CD4-positive, alpha-beta T cell treated with Interleukin-10 for 1 hour (primary cell): ENCODE results near the gene F12.

Experiments used
- DNase-seq: peaks from one replicate; pipeline ENCODE4 v3.0.0-alpha.2; 2020

Gene F12

GRCh38 chr5:177446200-177447065, 37.1 kb upstream of the F12 start, which contains the start of gene PRR7:
TSS of gene PRR7 (plus strand) at chr5:177446814. CDS start at chr5:177455068, 8,254 bp downstream.
- DNase-seq = peak; percentile 81

- peak; percentile 26 for DNase-seq
Observed at GRCh38 chr5:177445917-177446199, 36.5 kb upstream of the F12 start.

- peak; percentile 54 for DNase-seq
Observed at GRCh38 chr5:177445052-177445916, 35.9 kb upstream of the F12 start.

GRCh38 chr5:177444106-177445051, 35.0 kb upstream of the F12 start:
- DNase-seq = peak; percentile 65

- DNase-seq = no peak
Observed at GRCh38 chr5:177443144-177443983, 34.0 kb upstream of the F12 start.

GRCh38 chr5:177442066-177442826, 32.9 kb upstream of the F12 start:
- no peak for DNase-seq

- no peak for DNase-seq
Observed at GRCh38 chr5:177440990-177441780, 31.8 kb upstream of the F12 start.

GRCh38 chr5:177440211-177440989, 31.0 kb upstream of the F12 start:
- peak; percentile 75 for DNase-seq

- no peak for DNase-seq
Observed at GRCh38 chr5:177439518-177440053, 30.2 kb upstream of the F12 start.

GRCh38 chr5:177438468-177438867, 29.1 kb upstream of the F12 start:
- no peak for DNase-seq

- DNase-seq = no peak
Observed at GRCh38 chr5:177437623-177438022, 28.3 kb upstream of the F12 start.

- no peak for DNase-seq
Observed at GRCh38 chr5:177435847-177436536, 26.6 kb upstream of the F12 start.

- no peak for DNase-seq
Observed at GRCh38 chr5:177434942-177435738, 25.8 kb upstream of the F12 start.

- peak; percentile 63 for DNase-seq
Observed at GRCh38 chr5:177434437-177434836, 25.1 kb upstream of the F12 start.

GRCh38 chr5:177433658-177434217, 24.4 kb upstream of the F12 start:
- no peak for DNase-seq

- no peak for DNase-seq
Observed at GRCh38 chr5:177432839-177433657, 23.7 kb upstream of the F12 start.
